DND-41 (cell line): ENCODE data around the gene EEFSEC.

Source experiments
- ATAC-seq: fragments of 200-7000 bp; cut with Tn5 transposase; 3 replicates; pipeline ENCODE4 v1.9.1; 2021; ENCODE audit warnings: low read depth; ENCODE audit not compliant: insufficient read depth
- DNase-seq: peaks from one replicate; pipeline ENCODE4 v3.0.0-alpha.2; 2020
- H2AFZ ChIP-seq: 2 replicates; pipeline ENCODE4 v1.6.0; 2012; ENCODE audit warnings: low read depth, low read length
- H3K27ac ChIP-seq: 2 replicates; pipeline ENCODE4 v1.5.1; 2012; ENCODE audit warnings: low read length, inconsistent platforms
- H3K27me3 ChIP-seq: fragments of 200-600 bp; sonication (generic); 2 replicates; pipeline ENCODE4 v1.6.0; 2012; ENCODE audit warnings: low read length, mild to moderate bottlenecking, inconsistent platforms; ENCODE audit not compliant: insufficient read depth, poor library complexity
- H3K36me3 ChIP-seq: 2 replicates; pipeline ENCODE4 v1.5.1; 2012; ENCODE audit warnings: low read length, inconsistent platforms; ENCODE audit not compliant: insufficient read depth
- H3K4me1 ChIP-seq: 2 replicates; pipeline ENCODE4 v1.5.1; 2012; ENCODE audit warnings: mild to moderate bottlenecking, low read length; ENCODE audit not compliant: insufficient read depth
- H3K4me2 ChIP-seq: 2 replicates; pipeline ENCODE4 v1.6.0; 2012; ENCODE audit warnings: mild to moderate bottlenecking, moderate library complexity, low read length, inconsistent platforms; ENCODE audit not compliant: insufficient read depth
- H3K4me3 ChIP-seq, 2 experiments: fragments of 200-600 bp in 1 of 2; shearing (Covaris generic) in 1 of 2; 2 replicates each; pipeline ENCODE4 v1.5.1; 2012 to 2016; ENCODE audit warnings: inconsistent platforms in 2 of 2, low read length in 2 of 2, mild to moderate bottlenecking in 2 of 2, low read depth in 1 of 2, moderate library complexity in 1 of 2
- H3K79me2 ChIP-seq: 2 replicates; pipeline ENCODE4 v1.6.0; 2012; ENCODE audit warnings: low read length, inconsistent platforms; ENCODE audit not compliant: insufficient read depth
- H3K9ac ChIP-seq: 2 replicates; pipeline ENCODE4 v1.6.0; 2012; ENCODE audit warnings: low read depth, mild to moderate bottlenecking, inconsistent platforms, low read length, moderate library complexity
- H3K9me3 ChIP-seq: 2 replicates; pipeline ENCODE4 v1.5.1; 2012; ENCODE audit warnings: low read length, moderate library complexity, mild to moderate bottlenecking, inconsistent platforms; ENCODE audit not compliant: insufficient read depth, severe bottlenecking
- H4K20me1 ChIP-seq: 2 replicates; pipeline ENCODE4 v1.6.0; 2012; ENCODE audit warnings: low read length; ENCODE audit not compliant: insufficient read depth
- EZH2 ChIP-seq: IDR thresholded peaks from 3 replicates; pipeline ENCODE4 v1.6.1; 2012; ENCODE audit warnings: borderline replicate concordance, low read depth, mild to moderate bottlenecking, moderate library complexity, low read length, inconsistent platforms; ENCODE audit not compliant: severe bottlenecking
- TF ChIP-seq, protein P1 (sequence below): IDR thresholded peaks from 2 replicates; pipeline ENCODE4 v1.5.1; 2012; ENCODE audit warnings: borderline replicate concordance, low read length, moderate library complexity, mild to moderate bottlenecking; ENCODE audit not compliant: poor library complexity, severe bottlenecking; ENCODE audit errors: extremely low read depth

EEFSEC gene

GRCh38 chr3:128448491-128448890 is 295.2 kb downstream of the EEFSEC start:
- H3K27ac ChIP-seq, result no peak overlapping the region
- H3K9me3 ChIP-seq, result no peaks in the 10 kb centered on the region
- peaks cover 6% of the 10 kb centered on the region; the same call in 1 of the 2 replicates for H3K4me1 ChIP-seq
- H3K79me2 ChIP-seq, result no peaks in the 10 kb centered on the region
- H3K9ac ChIP-seq, result no peak overlapping the region
- H3K36me3 ChIP-seq, result no peaks in the 10 kb centered on the region
- DNase-seq, result peak; percentile 11
- TF ChIP-seq, protein P1, sequence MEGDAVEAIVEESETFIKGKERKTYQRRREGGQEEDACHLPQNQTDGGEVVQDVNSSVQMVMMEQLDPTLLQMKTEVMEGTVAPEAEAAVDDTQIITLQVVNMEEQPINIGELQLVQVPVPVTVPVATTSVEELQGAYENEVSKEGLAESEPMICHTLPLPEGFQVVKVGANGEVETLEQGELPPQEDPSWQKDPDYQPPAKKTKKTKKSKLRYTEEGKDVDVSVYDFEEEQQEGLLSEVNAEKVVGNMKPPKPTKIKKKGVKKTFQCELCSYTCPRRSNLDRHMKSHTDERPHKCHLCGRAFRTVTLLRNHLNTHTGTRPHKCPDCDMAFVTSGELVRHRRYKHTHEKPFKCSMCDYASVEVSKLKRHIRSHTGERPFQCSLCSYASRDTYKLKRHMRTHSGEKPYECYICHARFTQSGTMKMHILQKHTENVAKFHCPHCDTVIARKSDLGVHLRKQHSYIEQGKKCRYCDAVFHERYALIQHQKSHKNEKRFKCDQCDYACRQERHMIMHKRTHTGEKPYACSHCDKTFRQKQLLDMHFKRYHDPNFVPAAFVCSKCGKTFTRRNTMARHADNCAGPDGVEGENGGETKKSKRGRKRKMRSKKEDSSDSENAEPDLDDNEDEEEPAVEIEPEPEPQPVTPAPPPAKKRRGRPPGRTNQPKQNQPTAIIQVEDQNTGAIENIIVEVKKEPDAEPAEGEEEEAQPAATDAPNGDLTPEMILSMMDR, result no peak
- no peak for TF ChIP-seq EZH2
- peak overlapping the region; percentile 19; the same call in 1 of the 2 replicates for H2AFZ ChIP-seq
- H3K4me3 ChIP-seq, result no peak overlapping the region
- no peak overlapping the region for H3K4me2 ChIP-seq
- H3K27me3 ChIP-seq, result no peaks in the 10 kb centered on the region
- peak; percentile 79 for ATAC-seq
- H4K20me1 ChIP-seq, result no peaks in the 10 kb centered on the region

DNA sequence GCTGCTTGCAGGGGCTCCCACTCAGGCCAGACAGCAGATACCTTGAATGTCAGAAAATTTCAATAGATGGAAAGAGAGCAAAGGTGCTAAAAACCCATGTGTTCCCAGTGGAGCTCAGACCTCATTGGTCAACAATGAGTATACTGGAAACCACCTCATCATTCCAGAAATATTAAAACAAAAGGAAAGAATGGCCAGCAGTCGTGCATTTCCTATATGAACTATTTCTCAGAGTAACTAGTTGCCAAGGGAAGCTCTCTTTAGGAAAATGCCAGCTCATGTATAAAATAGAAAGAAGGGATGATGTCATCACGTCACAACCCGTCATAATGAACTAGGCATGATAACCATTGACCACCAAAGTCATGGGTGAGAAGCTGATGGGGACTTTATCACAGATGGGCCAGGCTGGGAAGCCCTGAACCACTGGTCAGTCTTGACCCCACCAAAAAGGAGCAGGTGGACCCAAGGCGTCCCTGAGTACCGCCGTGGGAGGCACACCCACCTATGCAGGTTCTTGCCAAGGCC is 295.9 kb downstream of the EEFSEC start:
- ATAC-seq, result no peak
- H3K4me2 ChIP-seq, result no peak overlapping the region

DNA sequence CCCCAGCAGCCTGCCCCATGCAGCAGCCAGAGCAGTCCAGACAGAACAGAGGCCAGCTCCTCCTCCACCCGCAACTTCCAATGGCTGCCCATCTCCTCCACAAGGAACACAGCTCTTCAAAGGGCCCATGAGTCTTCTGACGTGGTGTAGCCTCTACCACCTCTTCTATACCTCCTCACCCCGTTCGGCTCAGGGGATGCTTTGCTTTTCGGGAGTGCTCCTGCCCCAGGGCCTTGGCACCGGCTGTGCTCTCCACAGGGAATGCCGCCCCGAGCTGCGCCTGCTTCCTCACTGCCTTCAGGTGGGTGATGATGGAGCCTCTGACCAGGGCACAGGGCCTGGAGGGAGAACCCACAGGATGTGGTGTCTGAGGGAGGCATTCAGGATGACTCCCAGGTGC is 298.8 kb downstream of the EEFSEC start:
- Histone ChIP-seq H3K9ac (no peak overlapping the region), H3K36me3 (no peaks in the 10 kb centered on the region), H3K4me3 (no peak overlapping the region), H3K4me1 (peaks cover 6% of the 10 kb centered on the region; the same call in 1 of the 2 replicates), H3K27me3 (no peaks in the 10 kb centered on the region), H4K20me1 (peaks cover 3% of the 10 kb centered on the region), H3K4me2 (no peak overlapping the region), H3K9me3 (no peaks in the 10 kb centered on the region), H3K27ac (no peak overlapping the region), H2AFZ (no peak overlapping the region), H3K79me2 (no peaks in the 10 kb centered on the region)
- TF ChIP-seq EZH2, result no peak
- TF ChIP-seq, protein P1, result no peak
- DNase-seq (no peak), ATAC-seq (no peak)

More for the DNA sequence above, 295.9 kb downstream of the EEFSEC start:
- Histone ChIP-seq H3K36me3 (no peaks in the 10 kb centered on the region), H3K4me1 (peaks cover 6% of the 10 kb centered on the region; the same call in 1 of the 2 replicates), H3K9ac (no peak overlapping the region), H3K79me2 (no peaks in the 10 kb centered on the region), H3K27ac (no peak overlapping the region), H4K20me1 (no peaks in the 10 kb centered on the region), H3K9me3 (no peaks in the 10 kb centered on the region), H2AFZ (no peak overlapping the region), H3K4me3 (no peak overlapping the region), H3K27me3 (no peaks in the 10 kb centered on the region)
- TF ChIP-seq, protein P1, result no peak
- no peak for TF ChIP-seq EZH2
- DNase-seq, result no peak
